ENCODE results near the gene PSME3. TPM values are rescaled to one million over a fixed set of nuclear protein-coding genes. Genes with fewer than 3 reads are reported as not detected.

Gene PSME3
- total and polyA plus RNA-seq, 2 of the 13 experiments (the other 11 are each of a cell fraction or from before 2014, with no cell fraction given), result 66.3 to 135 TPM

DNA sequence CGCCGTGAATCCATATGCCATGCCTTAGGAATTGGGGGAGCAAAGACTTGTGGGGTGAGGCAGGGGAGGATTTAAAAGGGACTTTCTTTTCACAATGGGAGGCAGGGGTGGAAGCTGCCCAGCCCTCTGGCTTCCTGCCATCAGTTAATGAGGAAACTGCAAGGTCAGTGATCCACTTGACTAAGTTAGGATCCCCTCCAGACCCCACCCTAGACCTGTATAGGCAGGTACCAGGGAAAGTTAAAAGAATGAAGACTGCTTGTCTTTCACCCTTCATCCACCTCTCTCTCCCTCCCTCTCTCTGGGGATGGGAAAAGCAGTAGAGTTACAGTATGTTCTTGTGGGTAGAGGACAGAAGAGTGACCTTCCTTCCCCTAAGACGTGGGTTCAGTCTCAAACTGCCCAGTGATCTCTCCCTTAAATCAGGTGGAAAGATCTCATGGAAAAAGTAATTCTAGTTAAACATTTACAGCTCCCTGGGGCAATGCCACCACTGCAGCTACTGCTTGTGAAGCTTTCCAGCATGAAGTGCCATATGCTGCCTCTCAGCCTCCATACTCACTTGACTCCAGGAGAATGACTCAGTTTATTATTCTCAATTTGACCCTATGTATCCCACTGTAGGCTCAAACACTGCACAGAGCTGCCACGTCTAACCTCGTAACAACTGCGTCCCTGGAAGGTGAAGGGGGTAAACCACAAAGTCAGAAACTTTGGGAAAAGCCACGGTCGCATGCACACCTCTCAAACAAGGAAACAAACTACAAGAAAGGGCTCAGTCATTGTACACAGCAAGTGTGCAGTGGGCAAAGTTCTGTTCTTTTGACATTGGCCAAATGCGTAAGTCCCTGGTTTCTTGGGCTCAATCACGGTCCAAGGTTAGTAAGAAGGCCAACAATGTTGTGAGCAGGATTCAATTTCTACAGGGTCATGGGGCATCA, 35.9 kb upstream of the PSME3 start (continued):
- TF ChIP-seq RAD21 (CRISPR knock-in tag; IDR thresholded peaks at IDR 0.05), result no peak
- TF ChIP-seq, protein P1, sequence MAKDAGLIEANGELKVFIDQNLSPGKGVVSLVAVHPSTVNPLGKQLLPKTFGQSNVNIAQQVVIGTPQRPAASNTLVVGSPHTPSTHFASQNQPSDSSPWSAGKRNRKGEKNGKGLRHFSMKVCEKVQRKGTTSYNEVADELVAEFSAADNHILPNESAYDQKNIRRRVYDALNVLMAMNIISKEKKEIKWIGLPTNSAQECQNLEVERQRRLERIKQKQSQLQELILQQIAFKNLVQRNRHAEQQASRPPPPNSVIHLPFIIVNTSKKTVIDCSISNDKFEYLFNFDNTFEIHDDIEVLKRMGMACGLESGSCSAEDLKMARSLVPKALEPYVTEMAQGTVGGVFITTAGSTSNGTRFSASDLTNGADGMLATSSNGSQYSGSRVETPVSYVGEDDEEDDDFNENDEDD (CRISPR knock-in tag; IDR thresholded peaks at IDR 0.05; ENCODE audit: borderline replicate concordance), result no peak
- TF ChIP-seq POLR2AphosphoS5 (IDR thresholded peaks at IDR 0.05; ENCODE audit: low read depth, low read length), result peak; percentile 74
- TF ChIP-seq ZNF180 (CRISPR knock-in tag; IDR thresholded peaks at IDR 0.05; ENCODE audit: borderline replicate concordance, low read depth), result no peak
- no peak for TF ChIP-seq LCORL (IDR thresholded peaks at IDR 0.05)
- no peak for TF ChIP-seq LCORL (CRISPR knock-in tag; IDR thresholded peaks at IDR 0.05)
- TF ChIP-seq BORCS8-MEF2B (CRISPR knock-in tag; IDR thresholded peaks at IDR 0.05), result 0 out of 2 replicates have a peak, but pooled peaks have one; percentile 27
- peak; percentile 41; the same call in 1 of the 2 replicates for TF ChIP-seq NCOR1 (IDR thresholded peaks at IDR 0.05; ENCODE audit: borderline replicate concordance, low read length)
- TF ChIP-seq ZNF251 (CRISPR knock-in tag; IDR thresholded peaks at IDR 0.05), result no peak
- TF ChIP-seq, protein P2, sequence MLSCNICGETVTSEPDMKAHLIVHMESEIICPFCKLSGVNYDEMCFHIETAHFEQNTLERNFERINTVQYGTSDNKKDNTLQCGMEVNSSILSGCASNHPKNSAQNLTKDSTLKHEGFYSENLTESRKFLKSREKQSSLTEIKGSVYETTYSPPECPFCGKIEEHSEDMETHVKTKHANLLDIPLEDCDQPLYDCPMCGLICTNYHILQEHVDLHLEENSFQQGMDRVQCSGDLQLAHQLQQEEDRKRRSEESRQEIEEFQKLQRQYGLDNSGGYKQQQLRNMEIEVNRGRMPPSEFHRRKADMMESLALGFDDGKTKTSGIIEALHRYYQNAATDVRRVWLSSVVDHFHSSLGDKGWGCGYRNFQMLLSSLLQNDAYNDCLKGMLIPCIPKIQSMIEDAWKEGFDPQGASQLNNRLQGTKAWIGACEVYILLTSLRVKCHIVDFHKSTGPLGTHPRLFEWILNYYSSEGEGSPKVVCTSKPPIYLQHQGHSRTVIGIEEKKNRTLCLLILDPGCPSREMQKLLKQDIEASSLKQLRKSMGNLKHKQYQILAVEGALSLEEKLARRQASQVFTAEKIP (CRISPR knock-in tag; IDR thresholded peaks at IDR 0.05; ENCODE audit: borderline replicate concordance), result no peak
- TF ChIP-seq, protein P3, sequence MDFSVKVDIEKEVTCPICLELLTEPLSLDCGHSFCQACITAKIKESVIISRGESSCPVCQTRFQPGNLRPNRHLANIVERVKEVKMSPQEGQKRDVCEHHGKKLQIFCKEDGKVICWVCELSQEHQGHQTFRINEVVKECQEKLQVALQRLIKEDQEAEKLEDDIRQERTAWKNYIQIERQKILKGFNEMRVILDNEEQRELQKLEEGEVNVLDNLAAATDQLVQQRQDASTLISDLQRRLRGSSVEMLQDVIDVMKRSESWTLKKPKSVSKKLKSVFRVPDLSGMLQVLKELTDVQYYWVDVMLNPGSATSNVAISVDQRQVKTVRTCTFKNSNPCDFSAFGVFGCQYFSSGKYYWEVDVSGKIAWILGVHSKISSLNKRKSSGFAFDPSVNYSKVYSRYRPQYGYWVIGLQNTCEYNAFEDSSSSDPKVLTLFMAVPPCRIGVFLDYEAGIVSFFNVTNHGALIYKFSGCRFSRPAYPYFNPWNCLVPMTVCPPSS (IDR thresholded peaks at IDR 0.05), result no peak
- TF ChIP-seq, protein P4, sequence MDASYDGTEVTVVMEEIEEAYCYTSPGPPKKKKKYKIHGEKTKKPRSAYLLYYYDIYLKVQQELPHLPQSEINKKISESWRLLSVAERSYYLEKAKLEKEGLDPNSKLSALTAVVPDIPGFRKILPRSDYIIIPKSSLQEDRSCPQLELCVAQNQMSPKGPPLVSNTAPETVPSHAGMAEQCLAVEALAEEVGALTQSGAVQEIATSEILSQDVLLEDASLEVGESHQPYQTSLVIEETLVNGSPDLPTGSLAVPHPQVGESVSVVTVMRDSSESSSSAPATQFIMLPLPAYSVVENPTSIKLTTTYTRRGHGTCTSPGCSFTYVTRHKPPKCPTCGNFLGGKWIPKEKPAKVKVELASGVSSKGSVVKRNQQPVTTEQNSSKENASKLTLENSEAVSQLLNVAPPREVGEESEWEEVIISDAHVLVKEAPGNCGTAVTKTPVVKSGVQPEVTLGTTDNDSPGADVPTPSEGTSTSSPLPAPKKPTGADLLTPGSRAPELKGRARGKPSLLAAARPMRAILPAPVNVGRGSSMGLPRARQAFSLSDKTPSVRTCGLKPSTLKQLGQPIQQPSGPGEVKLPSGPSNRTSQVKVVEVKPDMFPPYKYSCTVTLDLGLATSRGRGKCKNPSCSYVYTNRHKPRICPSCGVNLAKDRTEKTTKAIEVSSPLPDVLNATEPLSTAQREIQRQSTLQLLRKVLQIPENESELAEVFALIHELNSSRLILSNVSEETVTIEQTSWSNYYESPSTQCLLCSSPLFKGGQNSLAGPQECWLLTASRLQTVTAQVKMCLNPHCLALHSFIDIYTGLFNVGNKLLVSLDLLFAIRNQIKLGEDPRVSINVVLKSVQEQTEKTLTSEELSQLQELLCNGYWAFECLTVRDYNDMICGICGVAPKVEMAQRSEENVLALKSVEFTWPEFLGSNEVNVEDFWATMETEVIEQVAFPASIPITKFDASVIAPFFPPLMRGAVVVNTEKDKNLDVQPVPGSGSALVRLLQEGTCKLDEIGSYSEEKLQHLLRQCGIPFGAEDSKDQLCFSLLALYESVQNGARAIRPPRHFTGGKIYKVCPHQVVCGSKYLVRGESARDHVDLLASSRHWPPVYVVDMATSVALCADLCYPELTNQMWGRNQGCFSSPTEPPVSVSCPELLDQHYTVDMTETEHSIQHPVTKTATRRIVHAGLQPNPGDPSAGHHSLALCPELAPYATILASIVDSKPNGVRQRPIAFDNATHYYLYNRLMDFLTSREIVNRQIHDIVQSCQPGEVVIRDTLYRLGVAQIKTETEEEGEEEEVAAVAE (CRISPR knock-in tag; IDR thresholded peaks at IDR 0.05; ENCODE audit: borderline replicate concordance), result no peak
- TF ChIP-seq ZNF326 (CRISPR knock-in tag; IDR thresholded peaks at IDR 0.05; ENCODE audit: borderline replicate concordance), result no peak
- peak; percentile 39; the same call in 1 of the 2 replicates for TF ChIP-seq REPIN1 (CRISPR knock-in tag; IDR thresholded peaks at IDR 0.05; ENCODE audit: borderline replicate concordance, low read depth)
- TF ChIP-seq, protein P5, sequence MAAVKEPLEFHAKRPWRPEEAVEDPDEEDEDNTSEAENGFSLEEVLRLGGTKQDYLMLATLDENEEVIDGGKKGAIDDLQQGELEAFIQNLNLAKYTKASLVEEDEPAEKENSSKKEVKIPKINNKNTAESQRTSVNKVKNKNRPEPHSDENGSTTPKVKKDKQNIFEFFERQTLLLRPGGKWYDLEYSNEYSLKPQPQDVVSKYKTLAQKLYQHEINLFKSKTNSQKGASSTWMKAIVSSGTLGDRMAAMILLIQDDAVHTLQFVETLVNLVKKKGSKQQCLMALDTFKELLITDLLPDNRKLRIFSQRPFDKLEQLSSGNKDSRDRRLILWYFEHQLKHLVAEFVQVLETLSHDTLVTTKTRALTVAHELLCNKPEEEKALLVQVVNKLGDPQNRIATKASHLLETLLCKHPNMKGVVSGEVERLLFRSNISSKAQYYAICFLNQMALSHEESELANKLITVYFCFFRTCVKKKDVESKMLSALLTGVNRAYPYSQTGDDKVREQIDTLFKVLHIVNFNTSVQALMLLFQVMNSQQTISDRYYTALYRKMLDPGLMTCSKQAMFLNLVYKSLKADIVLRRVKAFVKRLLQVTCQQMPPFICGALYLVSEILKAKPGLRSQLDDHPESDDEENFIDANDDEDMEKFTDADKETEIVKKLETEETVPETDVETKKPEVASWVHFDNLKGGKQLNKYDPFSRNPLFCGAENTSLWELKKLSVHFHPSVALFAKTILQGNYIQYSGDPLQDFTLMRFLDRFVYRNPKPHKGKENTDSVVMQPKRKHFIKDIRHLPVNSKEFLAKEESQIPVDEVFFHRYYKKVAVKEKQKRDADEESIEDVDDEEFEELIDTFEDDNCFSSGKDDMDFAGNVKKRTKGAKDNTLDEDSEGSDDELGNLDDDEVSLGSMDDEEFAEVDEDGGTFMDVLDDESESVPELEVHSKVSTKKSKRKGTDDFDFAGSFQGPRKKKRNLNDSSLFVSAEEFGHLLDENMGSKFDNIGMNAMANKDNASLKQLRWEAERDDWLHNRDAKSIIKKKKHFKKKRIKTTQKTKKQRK (IDR thresholded peaks at IDR 0.05; ENCODE audit: low read length), result no peak
- TF ChIP-seq EHMT2 (IDR thresholded peaks at IDR 0.05; ENCODE audit: borderline replicate concordance, low read depth, low read length), result no peak

Data from HepG2 (cell line).